ENCODE data around the gene AOPEP.

AOPEP gene

DNA sequence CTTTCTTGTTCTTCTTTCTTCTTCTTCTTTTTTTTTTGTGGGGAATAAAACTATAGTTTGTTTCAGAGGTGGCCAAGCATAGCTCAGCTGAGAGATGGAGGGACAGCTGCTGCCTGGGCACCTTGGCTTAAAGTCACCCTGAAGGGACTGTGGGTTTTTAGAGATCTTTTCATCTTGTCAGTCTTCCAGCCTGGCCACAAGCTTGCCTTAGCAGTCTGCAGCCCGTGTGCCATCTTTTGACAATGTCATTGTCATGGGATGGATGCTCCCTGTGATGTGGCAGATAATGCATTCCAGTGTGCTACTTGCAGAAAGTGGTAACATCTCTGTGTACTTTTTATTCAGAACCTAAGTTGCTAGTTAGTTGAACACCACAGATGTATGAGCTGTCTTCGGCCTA lies 310.2 kb downstream of the AOPEP start:
- no peak for DNase-seq (ENCODE audit: low spot score)

DNA sequence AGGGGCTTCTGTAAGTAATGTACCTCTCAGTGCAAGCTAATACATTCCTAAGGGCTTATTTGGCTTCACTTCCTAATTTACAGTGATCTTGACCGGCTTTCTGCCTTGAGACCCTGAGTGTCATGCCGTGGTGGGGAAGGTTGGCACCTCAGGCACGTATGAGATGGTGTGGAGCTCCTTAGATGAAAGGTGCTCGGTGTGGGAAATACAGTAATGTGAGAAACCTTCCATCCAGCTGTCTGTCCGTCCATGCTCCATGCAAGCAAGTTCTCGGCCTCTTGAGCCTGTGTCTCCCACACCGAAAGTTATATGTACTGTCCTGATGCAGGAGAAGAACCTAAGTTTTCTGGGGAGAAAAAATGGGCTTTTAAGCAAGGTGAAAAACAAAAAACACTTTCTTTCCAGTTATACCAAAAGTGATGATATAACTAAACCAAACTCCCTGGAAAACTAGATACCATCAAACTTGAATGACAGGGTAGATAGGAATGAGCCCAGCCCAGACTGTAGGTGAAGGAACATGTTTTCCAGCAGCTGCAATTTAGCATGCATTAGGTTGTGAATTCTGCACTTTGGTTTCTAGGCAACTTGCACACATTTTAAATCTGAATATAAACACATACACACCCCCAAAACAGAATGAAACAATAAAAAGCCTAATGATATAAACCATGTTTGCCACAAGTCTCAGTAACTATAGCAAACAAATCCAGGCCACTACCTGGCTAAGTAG lies 311.5 kb downstream of the AOPEP start:
- no peak for DNase-seq (ENCODE audit: low spot score)

DNA sequence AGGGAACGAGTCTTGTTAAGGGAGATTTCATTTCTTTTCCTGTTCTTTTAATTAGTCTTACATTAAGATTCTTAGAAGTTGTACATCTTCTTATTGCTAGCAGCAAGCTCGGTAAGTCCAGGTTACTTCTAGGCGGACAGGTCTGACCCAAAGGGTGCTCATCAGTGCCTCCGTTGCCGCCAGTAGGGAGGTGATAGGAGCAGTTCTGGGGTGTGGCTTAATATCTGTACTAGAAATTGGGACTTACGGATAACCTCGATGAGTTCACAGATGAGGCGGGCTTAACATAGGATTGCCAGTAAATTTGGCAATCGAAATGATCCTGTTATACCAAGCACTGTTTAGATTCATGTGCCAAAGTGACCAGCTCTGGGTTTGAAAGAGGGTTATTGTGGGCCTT lies 312.2 kb downstream of the AOPEP start:
- DNase-seq (ENCODE audit: low spot score): no peak

DNA sequence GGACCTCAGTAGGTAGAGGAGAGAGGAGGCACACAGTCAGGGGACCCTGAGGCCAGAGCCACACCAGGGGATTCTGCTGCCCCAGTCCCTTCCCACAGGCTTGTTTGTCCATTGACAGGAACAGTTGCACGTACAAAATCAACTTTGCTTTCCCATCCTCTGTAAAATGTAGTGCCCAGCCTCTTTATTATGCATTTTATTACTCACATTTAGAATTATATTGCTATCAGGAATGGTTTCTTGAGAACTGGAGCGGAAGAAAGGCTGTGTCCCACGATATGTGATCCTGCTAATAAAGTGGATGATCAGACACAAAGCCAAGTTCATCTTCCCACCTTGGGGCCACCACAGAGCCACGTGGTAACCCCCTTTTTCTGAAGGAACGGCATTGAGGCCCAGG lies 313.6 kb downstream of the AOPEP start:
- no peak for DNase-seq (ENCODE audit: low spot score)

DNA sequence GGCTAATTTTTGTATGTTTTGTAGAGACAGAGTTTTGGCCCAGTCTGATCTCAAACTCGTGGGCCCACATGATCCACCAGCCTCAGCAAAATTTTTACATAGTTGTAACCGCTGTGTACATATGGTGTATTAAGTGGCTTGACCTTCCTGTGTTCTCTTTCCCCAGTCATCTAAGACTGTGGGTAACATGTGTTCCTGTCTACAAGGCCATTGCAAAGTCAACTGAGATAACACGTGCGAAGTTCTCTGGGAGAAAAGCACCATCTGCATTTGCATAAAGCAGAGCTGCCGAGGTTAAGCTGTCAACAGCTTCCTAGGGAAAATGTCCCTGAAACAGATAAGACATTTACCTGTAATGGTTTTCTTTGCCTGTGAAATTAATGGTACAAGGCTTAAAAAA lies 317.3 kb downstream of the AOPEP start:
- no peak for DNase-seq (ENCODE audit: low spot score)

DNA sequence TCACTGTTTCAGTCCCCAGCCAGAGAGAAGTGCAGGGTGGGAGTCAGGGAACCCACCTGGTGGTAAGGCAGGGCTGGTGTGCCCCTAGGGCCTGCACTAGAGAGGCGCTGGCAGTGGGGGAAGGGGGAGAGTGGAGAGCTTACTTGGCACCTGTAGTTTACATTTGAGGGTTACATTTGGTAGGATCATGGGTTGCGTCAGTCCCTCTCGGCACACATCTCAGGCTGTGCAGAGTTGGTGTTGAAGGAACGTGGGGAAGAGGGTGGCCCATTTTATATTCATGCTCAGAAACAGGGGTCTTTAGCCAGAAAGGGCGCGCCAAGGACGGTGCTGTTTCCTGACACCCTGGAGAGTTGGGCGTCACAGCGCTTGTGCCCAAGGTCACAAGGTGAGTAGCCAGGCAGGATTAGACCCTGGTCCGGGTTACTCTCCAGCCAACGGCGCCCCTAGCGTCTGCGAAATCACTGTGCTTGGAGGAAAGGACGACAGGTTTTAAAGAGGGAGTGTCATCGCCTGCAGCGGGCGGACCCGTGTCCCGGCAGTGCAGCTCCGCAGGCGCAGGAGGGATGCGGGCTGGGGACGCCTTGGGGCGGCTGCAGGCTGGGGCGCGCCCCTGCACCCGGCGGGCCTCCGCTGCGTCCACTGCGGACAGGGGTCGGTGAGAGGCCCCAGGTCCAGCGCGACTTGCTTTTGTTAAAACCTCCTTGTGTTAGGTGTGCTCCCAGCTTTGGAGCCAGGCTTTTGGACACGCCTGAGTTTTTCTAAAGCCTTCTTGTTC lies 318.4 kb downstream of the AOPEP start:
- DNase-seq (ENCODE audit: low spot score): no peak

DNA sequence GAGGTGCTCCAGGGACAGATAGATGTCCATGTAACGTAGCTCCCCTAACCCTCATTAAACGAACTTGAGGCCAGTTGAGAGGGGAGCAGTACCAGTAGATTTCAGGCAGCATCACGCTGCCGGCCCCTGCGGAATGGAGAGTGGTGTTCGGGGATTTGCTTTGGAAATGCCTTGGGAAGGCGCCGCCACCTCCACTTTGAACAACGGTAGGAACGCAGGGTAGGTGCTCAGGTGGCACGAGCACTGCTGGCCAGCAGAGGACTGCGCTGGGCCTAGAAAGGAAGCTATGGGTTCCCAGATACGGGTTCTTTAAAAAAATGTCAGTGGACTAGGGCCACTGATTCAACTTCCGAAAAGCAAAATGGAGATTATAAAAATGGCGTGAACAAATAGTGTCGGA lies 319.3 kb downstream of the AOPEP start:
- no peak for DNase-seq (ENCODE audit: low spot score)

DNA sequence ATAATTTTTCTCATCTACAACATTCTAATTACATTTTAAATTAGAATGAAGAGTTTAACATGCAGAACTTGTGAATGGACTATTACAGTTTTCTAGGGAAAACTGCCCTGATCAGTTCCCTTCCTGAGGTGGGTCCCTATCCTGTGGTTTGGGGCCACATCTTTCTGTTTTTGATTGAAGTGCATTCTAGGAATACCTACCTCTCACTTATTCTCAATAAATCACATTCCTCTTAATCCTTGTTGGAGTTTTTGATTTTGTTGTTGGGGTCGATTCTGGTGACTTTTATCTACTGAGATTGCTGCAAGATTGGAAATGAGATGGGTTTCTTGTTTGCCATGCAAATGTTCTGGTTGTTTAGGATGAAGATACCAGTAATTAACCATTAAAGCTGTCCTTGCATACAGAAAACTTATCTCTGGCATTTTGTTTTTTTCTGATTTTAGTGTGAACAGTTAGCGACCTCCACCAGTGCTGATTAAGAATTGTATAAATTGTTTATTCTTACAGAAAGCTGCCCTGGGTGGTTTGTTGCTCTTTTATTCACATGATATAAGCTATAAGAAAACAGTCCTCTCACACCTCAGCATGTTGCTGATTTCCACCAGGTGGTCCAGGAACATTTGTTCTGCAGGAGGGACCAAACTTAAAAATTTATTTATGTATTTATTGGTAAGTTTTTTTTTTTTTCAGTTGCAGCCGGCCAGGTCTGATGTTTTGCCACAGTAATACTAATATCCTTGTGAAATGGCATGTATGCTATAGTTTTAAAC lies 321.1 kb downstream of the AOPEP start:
- DNase-seq (ENCODE audit: low spot score): no peak

DNA sequence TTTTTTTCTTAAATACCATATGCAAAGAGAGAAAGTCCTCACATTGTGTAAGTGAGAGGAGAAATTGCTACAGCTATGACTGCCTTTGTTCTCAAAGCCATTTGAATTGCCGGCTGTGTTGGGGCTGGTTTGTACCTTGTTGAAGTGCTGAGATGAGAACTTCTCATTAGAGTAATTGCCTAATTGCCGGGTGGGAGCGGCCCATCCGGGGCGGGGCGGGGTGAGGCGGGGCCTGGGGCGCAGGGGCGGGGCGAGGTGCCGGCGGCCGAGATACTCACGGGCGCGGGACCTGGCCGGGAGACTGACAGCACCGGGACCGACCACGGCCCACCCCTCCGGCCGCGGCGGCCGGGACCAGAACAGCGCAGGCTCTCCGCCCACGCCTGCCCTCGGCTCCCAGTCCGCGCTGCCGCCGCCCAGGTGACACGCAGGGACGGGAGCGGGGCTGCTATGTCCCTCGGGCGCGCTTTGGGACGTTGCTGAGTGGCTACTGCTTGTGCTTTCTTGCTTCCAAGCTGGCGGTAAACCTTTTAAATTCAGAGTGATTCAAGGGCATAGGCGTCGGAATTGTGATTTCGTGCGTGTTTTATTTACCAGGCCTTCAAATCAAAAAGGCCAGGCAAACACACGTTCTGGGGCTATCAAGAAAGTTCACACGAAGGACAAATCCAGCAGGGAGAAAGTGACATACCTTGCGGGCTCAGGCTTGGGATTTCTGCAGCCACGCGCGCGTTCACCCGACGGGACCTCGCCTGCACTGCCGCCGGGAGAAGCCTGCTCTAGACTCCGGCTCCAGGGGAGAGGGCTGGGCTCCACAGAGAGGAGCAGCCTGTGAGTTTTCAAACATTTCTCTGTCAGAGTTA lies 322.0 kb downstream of the AOPEP start:
- no peak for DNase-seq (ENCODE audit: low spot score)

DNA sequence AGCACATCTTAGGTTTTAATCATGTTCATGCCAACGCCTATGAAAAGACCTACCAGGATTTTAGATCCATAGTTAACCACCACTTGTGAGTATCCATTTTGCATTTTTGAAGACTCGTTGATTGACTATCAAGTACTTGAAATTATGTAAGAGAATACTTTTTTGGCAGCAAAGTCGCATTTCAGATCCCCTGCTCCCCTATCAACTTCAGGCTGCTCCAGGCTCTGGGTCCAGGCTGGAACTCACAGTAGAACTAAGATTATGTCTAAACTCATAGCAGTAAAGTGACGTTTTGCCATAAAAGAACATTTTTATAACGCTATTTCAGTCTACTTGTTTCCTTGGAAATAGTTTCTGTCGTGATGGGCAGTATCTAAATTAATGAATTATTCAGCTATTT lies 323.3 kb downstream of the AOPEP start:
- no peak for DNase-seq (ENCODE audit: low spot score)

DNA sequence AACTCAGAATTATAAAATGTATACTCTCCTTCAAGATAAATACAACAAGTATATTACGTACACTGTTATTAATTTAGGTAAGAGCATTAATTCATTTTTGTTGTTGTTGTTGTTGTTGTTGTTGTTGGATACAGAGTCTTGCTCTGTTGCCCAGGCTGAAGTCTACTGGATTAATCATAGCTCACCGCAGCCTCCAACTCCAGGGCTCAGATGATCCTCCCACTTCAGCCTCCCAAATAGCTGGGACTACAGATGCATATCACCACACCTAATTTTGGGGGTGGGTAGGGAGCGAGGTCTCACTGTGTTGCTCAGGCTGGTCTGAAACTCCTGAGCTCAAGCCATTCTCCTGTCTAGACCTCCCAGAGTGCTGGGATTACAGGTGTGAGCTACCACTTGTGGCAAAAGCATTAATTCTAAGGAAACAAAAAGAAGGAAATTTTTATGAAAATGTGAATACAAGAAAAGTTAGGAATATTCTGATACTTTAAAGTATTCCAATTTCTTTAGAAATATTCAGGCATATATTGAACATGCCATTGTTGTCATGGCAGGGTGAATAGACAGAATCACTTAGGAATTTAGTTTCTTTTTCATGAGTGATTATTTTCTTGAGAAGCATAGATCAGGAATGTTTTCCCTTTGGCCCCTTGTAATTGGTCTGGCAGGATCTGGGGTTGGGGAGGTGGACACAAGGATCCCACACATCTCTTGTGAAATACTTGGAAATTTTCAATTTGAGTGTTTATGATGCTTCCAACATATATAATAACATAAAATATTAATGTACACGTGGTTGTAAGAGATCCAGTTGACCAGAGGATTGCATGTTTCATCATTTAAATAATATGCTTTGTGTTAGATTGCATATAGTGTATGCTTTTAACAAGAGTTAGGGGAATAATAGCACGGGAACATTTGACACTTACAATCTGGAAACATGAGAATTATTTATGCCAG lies 327.4 kb downstream of the AOPEP start:
- DNase-seq (ENCODE audit: low spot score): no peak

DNA sequence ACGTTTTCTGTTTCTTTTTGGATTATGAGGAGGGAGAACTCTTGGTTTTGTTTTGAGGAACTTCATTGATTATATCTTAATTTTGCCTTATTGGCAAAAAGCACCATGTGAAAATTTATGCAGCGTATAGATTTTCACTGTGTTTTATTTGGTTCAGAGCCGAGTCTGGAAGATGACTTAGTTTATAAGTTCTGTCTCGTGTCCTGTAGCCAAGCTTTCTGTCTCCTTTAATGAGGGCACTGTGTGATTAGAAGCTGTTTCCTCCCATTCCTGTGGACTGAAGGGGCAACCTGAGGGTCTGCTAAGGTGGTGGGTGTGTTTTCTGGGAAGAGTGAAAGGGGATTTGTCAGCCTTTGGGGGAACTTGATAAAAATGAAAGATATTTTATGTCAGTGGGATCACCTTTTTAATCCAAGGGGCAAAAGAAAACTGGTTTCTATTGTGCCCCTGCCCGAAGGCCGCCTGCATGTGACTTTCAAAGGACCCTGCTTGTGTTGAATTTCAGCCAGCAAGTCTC lies 328.9 kb downstream of the AOPEP start:
- no peak for DNase-seq (ENCODE audit: low spot score)

DNA sequence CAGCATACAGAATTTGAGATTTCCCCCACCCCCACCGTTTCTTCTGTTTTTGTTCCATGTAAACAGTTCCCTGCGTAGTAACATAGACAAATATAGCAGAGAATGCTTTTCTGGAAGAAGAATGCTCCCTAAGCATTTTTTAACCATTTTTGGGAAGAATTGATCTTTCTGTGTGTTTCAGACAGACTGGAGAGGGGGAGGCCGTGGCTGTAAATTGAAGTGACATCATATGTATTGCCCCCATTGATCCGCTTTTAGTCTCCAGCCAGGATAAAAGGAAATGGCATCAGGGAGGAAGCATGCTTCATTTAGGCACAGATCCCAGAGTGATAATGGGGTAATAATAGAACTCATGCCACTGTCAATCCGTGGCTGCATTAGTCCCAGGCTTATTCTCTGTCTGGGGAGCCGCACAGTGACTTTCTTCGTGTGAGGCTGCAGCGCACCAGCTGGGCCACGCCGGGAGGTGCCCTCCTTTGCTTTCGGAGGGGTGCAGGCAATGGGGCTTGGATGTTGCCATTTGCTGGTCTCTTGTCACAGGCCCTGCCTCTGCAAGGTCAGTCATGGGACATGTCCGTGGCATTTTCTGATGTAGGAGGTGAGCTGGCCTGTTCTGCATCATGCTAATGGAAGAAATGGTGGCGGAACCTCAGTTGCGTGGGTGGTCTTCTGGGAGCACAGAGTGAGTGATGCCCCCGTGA lies 329.5 kb downstream of the AOPEP start:
- DNase-seq (ENCODE audit: low spot score): no peak

DNA sequence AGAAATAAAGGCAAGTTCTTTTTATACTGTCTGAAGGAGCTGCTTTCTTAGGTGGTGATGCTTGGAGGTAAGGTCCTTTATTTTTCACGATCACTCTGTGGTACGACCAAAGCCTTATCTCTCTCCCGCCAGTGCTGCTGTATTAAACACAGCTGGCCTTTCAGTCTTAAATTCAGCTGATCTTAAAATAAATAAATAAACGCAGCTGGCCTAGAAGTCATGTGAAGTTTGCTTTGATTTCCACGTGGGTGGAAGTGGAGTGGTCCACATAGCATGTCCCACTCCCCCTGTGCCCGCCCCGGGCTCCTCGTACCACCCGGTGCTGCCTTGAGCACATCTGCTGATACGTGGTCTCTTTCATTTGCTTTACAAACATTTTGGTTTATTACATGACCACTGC lies 330.6 kb downstream of the AOPEP start:
- DNase-seq (ENCODE audit: low spot score): no peak

DNA sequence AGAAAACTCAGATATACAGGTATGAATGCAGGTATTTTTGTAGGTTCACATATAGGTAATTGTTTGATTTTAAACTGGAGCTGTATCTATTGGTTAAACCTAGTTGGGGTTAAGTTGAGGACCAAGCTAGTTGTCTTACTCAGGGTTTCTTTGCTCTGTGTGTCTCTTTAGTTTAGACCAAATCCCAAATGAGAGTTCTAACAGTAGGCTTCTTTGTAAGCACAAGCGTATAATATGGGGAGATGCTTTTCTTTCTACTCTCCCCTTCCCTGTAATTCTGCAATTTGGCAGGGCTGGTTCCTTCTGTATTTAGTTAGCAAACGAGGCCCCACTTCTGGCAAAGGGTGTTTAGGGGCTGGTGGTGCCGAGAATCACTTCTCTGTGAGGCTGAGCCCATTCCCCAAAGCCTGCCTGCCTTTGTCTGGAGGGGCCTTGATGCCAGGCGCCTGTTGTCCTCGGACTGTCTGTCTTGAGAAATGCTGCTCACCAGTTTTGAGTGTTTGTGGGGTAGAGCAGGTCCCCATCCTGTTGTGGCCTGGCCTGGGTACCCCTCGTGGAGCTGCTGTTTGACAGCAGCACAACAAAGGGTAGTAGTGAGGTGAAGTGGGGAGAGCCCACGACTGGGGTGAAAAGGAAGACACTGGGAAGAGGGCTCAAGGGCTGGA lies 331.8 kb downstream of the AOPEP start:
- DNase-seq (ENCODE audit: low spot score): no peak

DNA sequence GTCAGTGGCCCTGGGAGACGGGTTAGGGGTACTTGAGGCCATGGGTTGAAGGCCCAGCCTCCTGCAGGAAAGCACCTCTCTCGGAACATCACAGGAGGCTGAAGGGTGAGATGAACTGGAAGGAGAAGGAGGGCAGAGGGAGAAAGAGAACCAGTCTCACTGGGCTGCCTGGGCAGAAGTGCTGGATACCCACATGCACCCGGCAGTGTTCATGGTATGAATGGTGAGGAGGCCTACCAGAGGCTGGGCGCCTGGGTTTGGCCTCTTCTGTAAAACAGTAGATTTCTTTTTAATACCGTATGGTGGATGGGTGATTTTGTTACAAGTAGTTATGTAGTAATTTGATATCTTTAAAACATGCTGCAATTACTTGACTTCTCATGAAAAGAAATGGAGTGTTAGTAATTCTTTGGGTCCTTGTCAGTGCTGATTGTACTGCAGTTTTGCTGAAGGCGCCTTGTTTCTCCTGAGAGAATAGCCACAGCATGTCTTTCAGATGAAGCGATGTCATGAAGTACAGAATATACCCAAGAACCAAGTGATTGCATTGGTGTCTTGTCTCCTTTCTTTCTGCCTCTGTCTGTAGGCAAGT lies 332.4 kb downstream of the AOPEP start:
- no peak for DNase-seq (ENCODE audit: low spot score)

DNA sequence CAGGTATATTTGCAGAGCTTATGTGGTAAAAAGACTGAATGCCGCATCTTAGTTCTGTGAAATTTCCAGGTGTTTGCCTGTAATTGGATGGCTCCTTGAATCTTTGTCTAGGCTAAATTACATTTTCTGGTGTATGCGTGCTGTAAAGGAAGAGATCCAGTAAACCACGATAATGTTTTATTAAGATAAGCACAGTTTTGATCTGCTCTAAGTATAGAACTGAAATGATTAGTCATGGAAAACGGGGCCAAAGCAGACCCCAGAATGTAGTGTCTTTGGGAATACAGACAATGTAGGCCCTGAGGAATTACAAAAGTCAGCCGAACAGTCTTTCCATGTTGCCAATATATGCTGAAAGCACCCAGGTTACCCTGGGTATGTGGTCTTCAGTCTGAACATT lies 333.7 kb downstream of the AOPEP start:
- no peak for DNase-seq (ENCODE audit: low spot score)

DNA sequence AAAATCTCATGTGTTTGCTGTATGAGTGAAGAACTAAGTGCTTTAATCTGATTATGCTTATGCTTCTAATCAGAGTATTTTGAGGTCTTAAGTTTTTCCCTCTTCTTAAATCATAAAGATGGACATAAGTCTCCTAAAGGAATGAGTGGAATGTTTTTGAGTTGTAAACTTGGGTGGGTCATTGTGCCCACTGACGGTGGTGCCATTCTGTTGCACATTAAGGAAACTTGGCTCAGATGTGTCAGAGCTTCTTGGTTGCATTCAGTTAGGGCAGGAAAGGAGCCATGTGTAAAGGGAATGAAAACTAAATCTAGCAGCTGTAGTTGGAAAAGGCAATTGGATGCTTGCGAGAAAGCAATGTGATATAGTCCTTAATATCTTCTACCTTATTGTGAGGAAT lies 334.4 kb downstream of the AOPEP start:
- no peak for DNase-seq (ENCODE audit: low spot score)

Data from putamen (tissue), 1 donor.